GM12878 (cell line): Measurements from ENCODE around the gene C15orf62. TPM values are rescaled to one million over a fixed set of nuclear protein-coding genes. Genes with fewer than 3 reads are reported as not detected.

ENCODE experiments used
- ATAC-seq: fragments of 200-7000 bp; cut with Tn5 transposase; 3 replicates; pipeline ENCODE4 v1.9.1; 2020; ENCODE audit warnings: mild to moderate bottlenecking, moderate library complexity
- BruUV-seq: library from RNA; stranded (reverse); fragments of 400-500 nt; replicated peaks from 2 replicates; lab custom pipeline; 2021; lab: Mats Ljungman, UMichigan
- CTCF ChIA-PET: fragments of 300-600 bp; sonication (Branson Sonifier 250); formaldehyde crosslinking; extraction: SDS; loops from one replicate; lab custom pipeline; 2021; ENCODE audit warnings: inconsistent platforms; lab: Yijun Ruan, JAX
- POLR2A ChIA-PET: fragments of 350-600 bp; formaldehyde crosslinking; extraction: SDS; loops from one replicate; lab custom pipeline; 2021; ENCODE audit warnings: inconsistent platforms; lab: Charles Lee
- RAD21 ChIA-PET: fragments of 300-600 bp; sonication (Branson Sonifier 250); formaldehyde crosslinking; loops from one replicate; lab custom pipeline; 2023; ENCODE audit warnings: antibody characterized with exemption; ENCODE audit not compliant: unreplicated experiment; lab: Charles Lee
- SMC1A ChIA-PET: fragments of 300-600 bp; sonication (Branson Sonifier 250); formaldehyde crosslinking; loops from one replicate; lab custom pipeline; 2023; ENCODE audit not compliant: unreplicated experiment, uncharacterized antibody; lab: Charles Lee
- DNase-seq: peaks from one replicate; pipeline ENCODE4 v3.0.0-alpha.2; 2011; ENCODE audit warnings: low read depth, low spot score
- FAIRE-seq: peaks from 3 replicates; lab custom pipeline; 2011; peaks lifted over from hg19 to GRCh38; lab: Jason Lieb, UNC
- H2AFZ ChIP-seq: 2 replicates; pipeline ENCODE4 v1.6.0; 2011; ENCODE audit warnings: low read depth, low read length, control low read depth; ENCODE audit not compliant: control insufficient read depth
- H3K27ac ChIP-seq: 2 replicates; pipeline ENCODE4 v1.5.1; 2011; ENCODE audit warnings: control low read depth; ENCODE audit not compliant: control insufficient read depth, insufficient read depth
- H3K27me3 ChIP-seq, 2 experiments: replicated peaks in 1 of 2; 2 replicates each; pipeline versions ENCODE4 v1.6.0 to v1.6.1; 2011; ENCODE audit warnings: low read length in 1 of 2; ENCODE audit not compliant: control insufficient read depth in 2 of 2, insufficient read depth in 2 of 2
- H3K36me3 ChIP-seq, 2 experiments: 2 replicates each; pipeline ENCODE4 v1.5.1; 2011; ENCODE audit warnings: low read length in 1 of 2; ENCODE audit not compliant: control insufficient read depth in 2 of 2, insufficient read depth in 2 of 2
- H3K4me1 ChIP-seq: 2 replicates; pipeline ENCODE4 v1.6.1; 2011; ENCODE audit warnings: mild to moderate bottlenecking, low read length, moderate library complexity, mixed read lengths; ENCODE audit not compliant: control insufficient read depth, insufficient read depth
- H3K4me2 ChIP-seq: 2 replicates; pipeline ENCODE4 v1.6.0; 2011; ENCODE audit warnings: control low read depth; ENCODE audit not compliant: control insufficient read depth, insufficient read depth
- H3K4me3 ChIP-seq: fragments of 200-600 bp; sonication (generic); 2 replicates; pipeline ENCODE4 v1.5.1; 2016
- H3K79me2 ChIP-seq: 2 replicates; pipeline ENCODE4 v1.6.0; 2011; ENCODE audit warnings: low read length; ENCODE audit not compliant: control insufficient read depth, insufficient read depth
- H3K9ac ChIP-seq: 2 replicates; pipeline ENCODE4 v1.8.0; 2011; ENCODE audit warnings: low read length, control low read depth, mixed read lengths; ENCODE audit not compliant: control insufficient read depth, insufficient read depth
- H3K9me3 ChIP-seq: replicated peaks from 3 replicates; pipeline ENCODE4 v1.5.1; 2011; ENCODE audit warnings: mild to moderate bottlenecking, low read length; ENCODE audit not compliant: control insufficient read depth, insufficient read depth
- H4K20me1 ChIP-seq: 2 replicates; pipeline ENCODE4 v1.6.0; 2011; ENCODE audit not compliant: control insufficient read depth, insufficient read depth
- BCL3 ChIP-seq: IDR thresholded peaks from 2 replicates; pipeline ENCODE4 v1.6.1; 2011; ENCODE audit warnings: borderline replicate concordance, low read depth, mild to moderate bottlenecking, moderate library complexity, low read length; ENCODE audit not compliant: insufficient read depth, poor library complexity, severe bottlenecking
- BHLHE40 ChIP-seq, 2 experiments: fragments of 450-650 bp in 1 of 2; IDR thresholded peaks; 2 replicates each; pipeline ENCODE4 v1.6.1; 2011 to 2017; ENCODE audit warnings: low read depth in 2 of 2, borderline replicate concordance in 1 of 2, improper control_type of control experiment in 1 of 2, low read length in 1 of 2, mild to moderate bottlenecking in 1 of 2
- EZH2 ChIP-seq: IDR thresholded peaks from 2 replicates; pipeline ENCODE4 v1.6.1; 2012; ENCODE audit warnings: low read depth, mild to moderate bottlenecking, control low read depth, inconsistent platforms, low read length, borderline replicate concordance; ENCODE audit not compliant: control insufficient read depth
- IKZF2 ChIP-seq, 2 experiments: fragments of 450-650 bp; IDR thresholded peaks; 2 replicates each; pipeline ENCODE4 v1.6.1; 2017; ENCODE audit warnings: mild to moderate bottlenecking in 2 of 2, moderate library complexity in 2 of 2
- MTA3 ChIP-seq: IDR thresholded peaks from 2 replicates; pipeline ENCODE4 v1.6.1; 2012; ENCODE audit warnings: low read length, inconsistent platforms, borderline replicate concordance
- MYC ChIP-seq: IDR thresholded peaks from 2 replicates; pipeline ENCODE4 v1.6.1; 2011; ENCODE audit warnings: mild to moderate bottlenecking, low read length, moderate library complexity, inconsistent platforms; ENCODE audit not compliant: insufficient read depth, insufficient replicate concordance, insufficient read length, severe bottlenecking
- PBX3 ChIP-seq: IDR thresholded peaks from 2 replicates; pipeline ENCODE4 v1.6.1; 2011; ENCODE audit warnings: mild to moderate bottlenecking, low read depth, low read length, moderate library complexity; ENCODE audit not compliant: insufficient replicate concordance
- PKNOX1 ChIP-seq: fragments of 450-650 bp; IDR thresholded peaks from 2 replicates; pipeline ENCODE4 v1.6.1; 2016; ENCODE audit warnings: mild to moderate bottlenecking
- RB1 ChIP-seq: fragments of 450-650 bp; formaldehyde crosslinking; IDR thresholded peaks from 2 replicates; pipeline ENCODE4 v1.6.1; 2017; ENCODE audit warnings: mild to moderate bottlenecking, borderline replicate concordance
- RUNX3 ChIP-seq: IDR thresholded peaks from 2 replicates; pipeline ENCODE4 v1.6.1; 2012; ENCODE audit warnings: low read length, inconsistent platforms
- SRF ChIP-seq, 2 experiments: IDR thresholded peaks; 2 replicates each; pipeline ENCODE4 v1.6.1; 2011; ENCODE audit warnings: low read depth in 2 of 2, low read length in 2 of 2, mild to moderate bottlenecking in 1 of 2, moderate library complexity in 1 of 2
- SUPT20H ChIP-seq: IDR thresholded peaks from 2 replicates; pipeline ENCODE4 v1.6.1; 2011; ENCODE audit warnings: low read depth, mild to moderate bottlenecking, low read length, moderate library complexity, borderline replicate concordance; ENCODE audit not compliant: control insufficient read depth
- TAF1 ChIP-seq: IDR thresholded peaks from 2 replicates; pipeline ENCODE4 v1.6.1; 2011; ENCODE audit warnings: mild to moderate bottlenecking, low read depth, low read length, borderline replicate concordance
- USF2 ChIP-seq: IDR thresholded peaks from 2 replicates; pipeline ENCODE4 v1.6.1; 2011; ENCODE audit warnings: low read depth, low read length, improper control_type of control experiment, borderline replicate concordance
- YY1 ChIP-seq: IDR thresholded peaks from 2 replicates; pipeline ENCODE4 v1.6.1; 2011; ENCODE audit warnings: low read depth, mild to moderate bottlenecking, low read length
- ZNF24 ChIP-seq: fragments of 450-650 bp; IDR thresholded peaks from 2 replicates; pipeline ENCODE4 v1.6.1; 2017; ENCODE audit warnings: antibody characterized with exemption, mild to moderate bottlenecking
- WGBS: methylation state at CpG from one replicate; pipeline ENCODE4 v1.1.6; 2016; ENCODE audit warnings: low lambda C conversion rate; ENCODE audit not compliant: insufficient replicate concordance, insufficient coverage; ENCODE audit errors: missing lambda C conversion rate; 5-methylcytosine and 5-hydroxymethylcytosine counted together
- in situ Hi-C: fragments of 300-500 bp; cut with MboI; formaldehyde crosslinking; loops from 9 replicates; pipeline ENCODE4 v1.14.3; 2018; ENCODE audit warnings: mixed read lengths
- intact Hi-C: fragments of 100-400 bp; cut with micrococcal nuclease; formaldehyde crosslinking; loops from one replicate; pipeline ENCODE4 v1.14.2; 2022; ENCODE audit not compliant: unreplicated experiment
- polyA plus RNA-seq, 11 experiments: library from polyadenylated mRNA; depleted of rRNA in 4 of 11; unstranded in 6 of 11; stranded (reverse) in 5 of 11; fragments of >200 nt; fragmentation: Nextera tagmentation in 4 of 11; fragmentation: Illumina TruSeq in 1 of 11; extraction: Ambion mirVana in 4 of 11; extraction: Trizol in 1 of 11; gene quantifications; 1 replicate in 1 of 11; 2 replicates in 10 of 11; pipeline versions ENCODE4 v1.2.1 to v1.2.3, GENCODE V29; 2011 to 2016; ENCODE audit warnings: inconsistent platforms in 2 of 11, missing spikeins in 2 of 11, low read depth in 1 of 11
- total RNA-seq, 4 experiments: library from RNA; depleted of rRNA in 3 of 4; stranded (reverse); fragments of >200 nt in 3 of 4; fragmentation: Illumina TruSeq in 1 of 4; extraction: Trizol in 1 of 4; gene quantifications; 2 replicates each; pipeline versions ENCODE4 v1.2.1 to v1.2.3, GENCODE V29; 2013 to 2021

Gene C15orf62
- total and polyA plus RNA-seq, 10 of the 15 experiments (the other 5 are each of a cell fraction or from before 2014, with no cell fraction given), result 0.06 to 0.68 (median 0.40) TPM; not detected in 1

- no peaks in the 10 kb centered on the region for H3K79me2 ChIP-seq
- H2AFZ ChIP-seq, result peak within 1 kb of the TSS; percentile 81
- H3K9me3 ChIP-seq, result no peaks in the 10 kb centered on the region
- peak within 1 kb of the TSS; percentile 45 for H3K9ac ChIP-seq
- ATAC-seq (peak; percentile 70), DNase-seq (no peak), FAIRE-seq (no peak)
- no peaks in the 10 kb centered on the region for H3K27me3 ChIP-seq
- peak within 1 kb of the TSS; percentile 85 for H3K4me2 ChIP-seq
- RAD21 ChIA-PET, result interaction anchor here (0.6 to 1.4 kb wide), 6 partner anchors 18 to 205 kb away, joined by 3 to 4 read pairs (median 3); no protein-coding TSS in a partner anchor
- no peaks in the 10 kb centered on the region for H4K20me1 ChIP-seq
- no TSS peak for BruUV-seq
- intact Hi-C loops (no loop called here), in situ Hi-C loops (no loop called here)
- peak within 1 kb of the TSS; percentile 38 for H3K27ac ChIP-seq
- 1% methylated on average over 58 of the region's 75 CpGs for WGBS
- CTCF ChIA-PET, result interaction anchor here (0.7 to 1.8 kb wide), 10 partner anchors 10 to 195 kb away, joined by 3 to 8 read pairs (median 3); partner anchors contain the start of gene RPUSD2
- SMC1A ChIA-PET, result interaction anchor here (0.7 to 2.8 kb wide), 12 partner anchors 8 to 222 kb away, joined by 3 to 8 read pairs (median 3); partner anchors contain the start of genes CCDC32, DNAJC17, RAD51 and ZFYVE19
- no peaks in the 10 kb centered on the region; a peak in 2 of 4 replicates for H3K36me3 ChIP-seq
- H3K4me1 ChIP-seq, result peaks cover 20% of the 10 kb centered on the region
- H3K4me3 ChIP-seq, result peak within 1 kb of the TSS; percentile 78
- POLR2A ChIA-PET, result interaction anchor here (0.7 to 2.9 kb wide), 7 partner anchors 8 to 110 kb away, joined by 3 to 13 read pairs (median 3); partner anchors contain the start of genes RAD51 and RHOV
- TF ChIP-seq RB1 (0 out of 2 replicates have a peak, but pooled peaks have one; percentile 50), MYC (no peak), IKZF2 (IDR thresholded peaks at IDR 0.05) (0 out of 4 replicates have a peak, but pooled peaks have one; percentile 22 to 42), SRF (IDR thresholded peaks at IDR 0.05; ENCODE audit: low read depth in 2 of 2, low read length in 2 of 2) (no peak), RUNX3 (peak; percentile 49), ZNF24 (no peak), MTA3 (no peak; the same call in 1 of the 2 replicates), TAF1 (no peak; the same call in 1 of the 2 replicates), EZH2 (no peak), USF2 (no peak), PBX3 (peak; percentile 46), BHLHE40 (IDR thresholded peaks at IDR 0.05; ENCODE audit: borderline replicate concordance in 1 of 2, low read depth in 2 of 2, low read length in 1 of 2) (peak; percentile 82 to 95; a peak in 3 of 4 replicates), PKNOX1 (peak; percentile 92), YY1 (0 out of 2 replicates have a peak, but pooled peaks have one; percentile 4), SUPT20H (no peak), BCL3 (peak; percentile 25)
Observed at GRCh38 chr15:40763801-40764628, 5.8 kb upstream of the C15orf62 start, which contains the start of gene GCHFR. TSS of gene GCHFR (plus strand) at chr15:40764068. CDS start at chr15:40764181, 113 bp downstream.
